ENCODE results near the gene SPATS2L.

Gene SPATS2L

GRCh38 chr2:200347301-200347700, 40.8 kb downstream of the SPATS2L start:
- POLR2A ChIA-PET, result no interaction called here
- no peak for DNase-seq (ENCODE audit: low read depth, low spot score)
- TF ChIP-seq CTCF (IDR thresholded peaks at IDR 0.05; ENCODE audit: insufficient read depth, low read length, missing control alignments), result no peak
- CTCF ChIA-PET, result interaction anchor here (0.6 to 1.6 kb wide), 6 partner anchors 10 to 367 kb away, joined by 3 to 5 read pairs (median 4); no protein-coding TSS in a partner anchor
- no peak overlapping the region for H3K4me3 ChIP-seq (ENCODE audit: low read depth, low read length)

- TF ChIP-seq CTCF (IDR thresholded peaks at IDR 0.05; ENCODE audit: insufficient read depth, low read length, missing control alignments), result no peak
- H3K4me3 ChIP-seq (ENCODE audit: low read depth, low read length), result no peak overlapping the region
- no peak for DNase-seq (ENCODE audit: low read depth, low spot score)
- ChIA-PET POLR2A (no interaction called here), CTCF (interaction anchor here (1.6 kb wide), 1 partner anchor 12 kb away, joined by 4 read pairs; no protein-coding TSS in a partner anchor)
Observed at GRCh38 chr2:200348897-200349563, 42.5 kb downstream of the SPATS2L start.

DNA sequence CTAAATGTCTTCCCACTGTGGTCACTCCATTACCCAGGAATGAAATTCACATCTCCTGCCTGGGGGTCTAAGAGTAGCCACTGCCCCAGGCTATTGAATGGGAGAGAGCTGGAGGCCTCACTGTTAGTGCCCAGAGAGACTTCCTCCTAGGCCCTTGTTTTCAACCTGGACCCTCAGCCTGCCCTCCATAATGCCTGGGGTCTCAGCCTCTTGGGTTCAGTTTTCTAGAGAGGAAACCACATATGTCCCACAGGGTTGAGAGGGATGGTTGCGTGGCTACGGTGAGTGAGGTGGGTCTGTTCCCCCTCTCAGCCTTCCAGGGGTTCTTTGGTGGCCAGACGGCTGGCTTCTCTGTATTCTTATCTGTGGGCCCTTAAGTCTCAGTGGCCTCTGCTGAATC, 43.4 kb downstream of the SPATS2L start:
- no peak for TF ChIP-seq CTCF (IDR thresholded peaks at IDR 0.05; ENCODE audit: insufficient read depth, low read length, missing control alignments)
- ChIA-PET POLR2A (no interaction called here), CTCF (no interaction called here)
- no peak for DNase-seq (ENCODE audit: low read depth, low spot score)
- H3K4me3 ChIP-seq (ENCODE audit: low read depth, low read length), result no peak overlapping the region

DNA sequence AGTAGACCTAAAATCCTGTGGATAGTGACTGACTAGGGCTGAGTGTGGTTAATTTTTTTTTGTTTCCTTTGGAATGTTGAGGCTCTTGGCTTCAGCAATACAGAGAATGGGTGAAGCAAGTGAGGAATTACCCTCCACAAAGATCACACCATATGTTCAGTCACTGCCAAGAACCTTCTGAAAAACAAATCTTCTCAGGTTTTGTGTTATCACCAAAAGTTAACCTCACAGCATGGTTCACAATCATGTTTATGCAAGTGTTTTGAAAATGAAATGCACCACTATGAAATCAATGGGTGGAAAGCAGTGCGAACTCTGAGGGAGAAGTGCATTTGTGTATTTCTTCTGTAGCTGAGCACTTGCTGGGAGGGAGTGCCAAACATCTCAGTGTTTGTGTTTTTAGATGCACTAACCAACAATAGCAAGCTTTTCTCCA, 44.4 kb downstream of the SPATS2L start:
- ChIA-PET CTCF (interaction anchor here (1.5 kb wide), 1 partner anchor 130 kb away, joined by 4 read pairs; no protein-coding TSS in a partner anchor), POLR2A (no interaction called here)
- H3K4me3 ChIP-seq (ENCODE audit: low read depth, low read length), result no peak overlapping the region
- DNase-seq (ENCODE audit: low read depth, low spot score), result peak; percentile 29
- TF ChIP-seq CTCF (IDR thresholded peaks at IDR 0.05; ENCODE audit: insufficient read depth, low read length, missing control alignments), result no peak

DNA sequence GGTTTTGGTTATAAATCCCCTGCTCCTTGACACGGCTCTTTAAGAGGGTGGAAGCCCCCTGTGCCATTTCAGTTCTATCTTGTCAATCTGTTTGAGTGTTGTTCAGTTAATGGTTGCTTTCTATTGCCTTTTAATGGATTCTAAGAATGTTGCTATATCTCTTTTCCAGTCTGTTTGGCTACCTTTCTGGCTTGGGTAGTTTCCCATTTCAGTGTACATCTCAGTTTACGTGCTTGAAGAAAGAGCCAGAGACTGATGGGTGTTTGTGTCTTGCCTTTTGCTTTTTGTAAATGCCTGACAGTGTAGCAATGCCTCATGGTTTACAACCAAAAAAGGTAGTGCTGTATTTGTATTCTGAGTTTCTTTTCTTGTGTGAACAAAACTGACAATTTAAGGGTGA, 45.3 kb downstream of the SPATS2L start:
- DNase-seq (ENCODE audit: low read depth, low spot score), result no peak
- TF ChIP-seq CTCF (IDR thresholded peaks at IDR 0.05; ENCODE audit: insufficient read depth, low read length, missing control alignments), result no peak
- ChIA-PET POLR2A (no interaction called here), CTCF (interaction anchor here (0.9 to 1.5 kb wide), 3 partner anchors 9 to 366 kb away, joined by 3 to 4 read pairs (median 3); no protein-coding TSS in a partner anchor)
- no peak overlapping the region for H3K4me3 ChIP-seq (ENCODE audit: low read depth, low read length)

- ChIA-PET CTCF (interaction anchor here (0.9 to 1.5 kb wide), 3 partner anchors 10 to 372 kb away, joined by 3 to 4 read pairs (median 3); no protein-coding TSS in a partner anchor), POLR2A (no interaction called here)
- TF ChIP-seq CTCF (IDR thresholded peaks at IDR 0.05; ENCODE audit: insufficient read depth, low read length, missing control alignments), result no peak
- no peak for DNase-seq (ENCODE audit: low read depth, low spot score)
- H3K4me3 ChIP-seq (ENCODE audit: low read depth, low read length), result no peak overlapping the region
Observed at GRCh38 chr2:200352636-200353035, 46.1 kb downstream of the SPATS2L start.
